BJ (cell line): ENCODE results near the gene NCL. TPM values are rescaled to one million over a fixed set of nuclear protein-coding genes. Genes with fewer than 3 reads are reported as not detected.

Source experiments
- CTCF ChIA-PET: fragments of 350-600 bp; formaldehyde crosslinking; extraction: SDS; loops from one replicate; lab custom pipeline; 2021; ENCODE audit warnings: antibody characterized with exemption, inconsistent platforms; lab: Yijun Ruan, JAX
- POLR2A ChIA-PET: fragments of 300-600 bp; sonication (Branson Sonifier 250); formaldehyde crosslinking; extraction: SDS; loops from one replicate; lab custom pipeline; 2021; ENCODE audit warnings: antibody characterized with exemption; lab: Charles Lee
- DNase-seq: peaks from one replicate; pipeline ENCODE4 v3.0.0-alpha.2; 2011; ENCODE audit warnings: low read depth
- H3K27me3 ChIP-seq: 2 replicates; pipeline ENCODE4 v1.6.0; 2011; ENCODE audit warnings: low read length; ENCODE audit not compliant: control insufficient read depth, insufficient read depth
- H3K36me3 ChIP-seq: 2 replicates; pipeline ENCODE4 v1.5.1; 2011; ENCODE audit warnings: low read length; ENCODE audit not compliant: control insufficient read depth, insufficient read depth
- H3K4me3 ChIP-seq: 2 replicates; pipeline ENCODE4 v1.5.1; 2011; ENCODE audit warnings: low read depth, mild to moderate bottlenecking, control low read depth, low read length
- polyA plus RNA-seq: library from polyadenylated mRNA; depleted of rRNA; stranded (reverse); fragments of >200 nt; gene quantifications from 2 replicates; pipeline ENCODE4 v1.2.3, GENCODE V29; 2011
- TF ChIP-seq, protein P1 (sequence below): IDR thresholded peaks from 2 replicates; pipeline ENCODE4 v1.5.1; 2011; ENCODE audit warnings: low read depth, mild to moderate bottlenecking, control low read depth, inconsistent platforms, low read length, moderate library complexity; ENCODE audit not compliant: insufficient read depth

Gene NCL
- polyA plus RNA-seq, 1 experiment, result 76.9 TPM

DNA sequence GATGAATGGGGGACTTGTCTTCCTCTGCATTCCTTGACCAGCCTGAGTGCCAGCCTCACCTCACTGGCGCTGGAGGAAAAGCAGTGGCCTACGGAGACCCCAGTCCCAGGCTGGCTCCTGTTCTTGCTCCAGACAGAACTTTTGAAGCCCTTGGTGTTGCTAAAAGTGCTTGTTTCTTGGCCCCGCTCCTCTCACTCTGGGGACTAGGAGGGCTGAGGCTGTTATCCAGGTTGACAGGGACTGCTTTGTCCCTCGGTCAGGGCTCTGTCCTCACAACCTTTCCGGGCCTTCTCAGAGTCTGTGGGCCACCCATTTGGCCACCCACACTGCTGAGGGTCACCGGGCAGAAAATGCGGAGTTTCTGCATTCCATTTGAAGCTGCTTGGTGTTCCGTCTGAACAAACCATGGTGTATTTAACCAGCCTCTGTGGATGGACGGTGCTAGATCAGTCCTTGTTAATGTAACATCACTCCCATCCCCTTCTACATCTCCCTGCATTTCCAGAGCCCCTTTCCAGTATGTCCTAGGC lies 43.2 kb downstream of the NCL start:
- no peak for DNase-seq

GRCh38 chr2:231418820-231419640 lies 45.3 kb downstream of the NCL start:
- H3K27me3 ChIP-seq, result no peaks in the 10 kb centered on the region; the same call in 1 of the 2 replicates
- no peaks in the 10 kb centered on the region for H3K36me3 ChIP-seq
- CTCF ChIA-PET, result interaction anchor here (0.6 to 1.3 kb wide), 2 partner anchors 84 to 191 kb away, joined by 3 to 5 read pairs; no protein-coding TSS in a partner anchor
- TF ChIP-seq, protein P1, sequence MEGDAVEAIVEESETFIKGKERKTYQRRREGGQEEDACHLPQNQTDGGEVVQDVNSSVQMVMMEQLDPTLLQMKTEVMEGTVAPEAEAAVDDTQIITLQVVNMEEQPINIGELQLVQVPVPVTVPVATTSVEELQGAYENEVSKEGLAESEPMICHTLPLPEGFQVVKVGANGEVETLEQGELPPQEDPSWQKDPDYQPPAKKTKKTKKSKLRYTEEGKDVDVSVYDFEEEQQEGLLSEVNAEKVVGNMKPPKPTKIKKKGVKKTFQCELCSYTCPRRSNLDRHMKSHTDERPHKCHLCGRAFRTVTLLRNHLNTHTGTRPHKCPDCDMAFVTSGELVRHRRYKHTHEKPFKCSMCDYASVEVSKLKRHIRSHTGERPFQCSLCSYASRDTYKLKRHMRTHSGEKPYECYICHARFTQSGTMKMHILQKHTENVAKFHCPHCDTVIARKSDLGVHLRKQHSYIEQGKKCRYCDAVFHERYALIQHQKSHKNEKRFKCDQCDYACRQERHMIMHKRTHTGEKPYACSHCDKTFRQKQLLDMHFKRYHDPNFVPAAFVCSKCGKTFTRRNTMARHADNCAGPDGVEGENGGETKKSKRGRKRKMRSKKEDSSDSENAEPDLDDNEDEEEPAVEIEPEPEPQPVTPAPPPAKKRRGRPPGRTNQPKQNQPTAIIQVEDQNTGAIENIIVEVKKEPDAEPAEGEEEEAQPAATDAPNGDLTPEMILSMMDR, result no peak
- no peak overlapping the region for H3K4me3 ChIP-seq
- no peak for DNase-seq
- POLR2A ChIA-PET, result no interaction called here

More for the DNA sequence above, 43.2 kb downstream of the NCL start:
- Histone ChIP-seq H3K27me3 (no peaks in the 10 kb centered on the region; the same call in 1 of the 2 replicates), H3K36me3 (no peaks in the 10 kb centered on the region), H3K4me3 (no peak overlapping the region)
- CTCF ChIA-PET, result interaction anchor here (3.5 kb wide), 1 partner anchor 9 kb away, joined by 23 read pairs; no protein-coding TSS in a partner anchor
- POLR2A ChIA-PET, result interaction anchor here (0.6 kb wide), 1 partner anchor 173 kb away, joined by 3 read pairs; no protein-coding TSS in a partner anchor
- TF ChIP-seq, protein P1, result no peak

DNA sequence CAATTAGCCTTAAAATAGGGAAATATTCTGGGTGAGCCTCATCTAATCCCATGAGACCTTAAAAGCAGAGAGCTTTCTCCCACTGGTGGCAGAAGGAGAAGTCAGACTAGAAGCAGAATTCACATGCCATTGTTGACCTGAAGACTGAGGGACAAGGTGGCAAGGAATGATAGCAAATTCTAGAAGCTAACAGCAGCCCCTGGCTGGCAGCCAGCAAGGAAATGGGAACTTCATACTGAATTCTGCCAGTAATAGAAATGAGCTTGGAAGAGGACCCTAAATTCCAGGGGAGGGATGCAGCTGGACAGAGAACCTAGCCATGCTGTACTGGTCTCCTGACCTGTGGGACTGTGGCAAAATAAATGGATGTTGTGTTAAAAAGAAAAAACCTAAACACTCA lies 49.3 kb downstream of the NCL start:
- H3K36me3 ChIP-seq, result no peaks in the 10 kb centered on the region
- no peak overlapping the region for H3K4me3 ChIP-seq
- CTCF ChIA-PET, result interaction anchor here (1.7 to 5.0 kb wide), 3 partner anchors 10 to 191 kb away, joined by 4 to 75 read pairs (median 5); no protein-coding TSS in a partner anchor
- TF ChIP-seq, protein P1, result no peak
- DNase-seq, result no peak
- H3K27me3 ChIP-seq, result no peaks in the 10 kb centered on the region; the same call in 1 of the 2 replicates
- POLR2A ChIA-PET, result no interaction called here

DNA sequence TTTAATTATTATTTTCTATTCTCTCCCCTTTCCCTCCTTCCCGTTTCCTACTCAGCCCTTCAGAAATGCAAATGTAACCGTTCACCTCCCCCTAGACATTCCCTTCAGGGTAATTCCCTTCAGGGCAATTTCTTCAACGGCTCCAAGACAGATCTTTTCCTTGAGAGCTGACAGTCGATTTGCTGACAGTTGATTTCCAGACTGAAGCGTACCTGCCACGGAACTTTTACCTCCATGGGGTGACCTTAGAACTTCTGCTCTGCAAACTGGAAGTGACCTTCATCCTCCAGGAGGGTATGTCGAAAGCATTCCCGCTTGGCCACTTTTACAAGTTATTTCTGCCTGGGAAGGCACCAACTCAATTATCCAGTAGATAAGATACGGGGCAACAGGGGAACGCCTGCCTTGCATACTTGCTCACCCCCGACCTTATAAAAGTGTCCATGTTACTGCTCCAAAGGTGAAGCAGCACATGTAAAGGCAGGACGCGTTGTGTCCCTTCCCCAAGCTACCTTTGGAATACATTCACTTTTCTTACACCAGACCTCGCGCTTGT lies 50.3 kb downstream of the NCL start:
- ChIA-PET CTCF (interaction anchor here (1.1 to 5.0 kb wide), 12 partner anchors 12 to 311 kb away, joined by 3 to 75 read pairs (median 18); no protein-coding TSS in a partner anchor), POLR2A (no interaction called here)
- DNase-seq, result no peak
- Histone ChIP-seq H3K36me3 (no peaks in the 10 kb centered on the region), H3K4me3 (no peak overlapping the region), H3K27me3 (no peaks in the 10 kb centered on the region; the same call in 1 of the 2 replicates)
- TF ChIP-seq, protein P1, result no peak
